ENCODE results near the gene SRPX2.

Gene SRPX2

GRCh38 chrX:100650841-100651240, 6.8 kb downstream of the SRPX2 start:
- no peak for DNase-seq

GRCh38 chrX:100652266-100652665, 8.3 kb downstream of the SRPX2 start:
- DNase-seq, result peak in 3 of 4 experiments; percentile 13 to 40 (median 30)

DNA sequence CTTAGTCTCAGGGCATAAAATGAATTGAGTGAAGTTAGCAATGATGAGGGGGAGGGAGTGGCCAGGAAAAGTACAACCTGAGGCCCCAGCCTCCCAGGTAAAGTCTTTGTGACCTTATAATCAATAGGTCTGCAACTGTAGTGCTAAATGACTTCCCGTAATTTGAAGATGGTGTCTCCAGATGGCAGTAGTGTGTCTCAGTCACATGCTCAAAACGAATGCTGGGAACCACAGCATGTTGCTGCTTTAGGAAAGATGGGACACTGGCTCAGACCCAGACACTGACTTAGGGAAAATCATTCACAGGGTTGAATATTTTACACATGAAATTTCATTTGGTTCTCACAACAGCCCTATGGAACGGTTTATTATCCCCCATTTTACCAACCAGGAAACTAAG, 10.3 kb downstream of the SRPX2 start:
- DNase-seq, result no peak

- peak in 1 of 4 experiments; percentile 22 for DNase-seq
These were observed 15.0 kb downstream of the SRPX2 start for GRCh38 chrX:100658941-100659381.

GRCh38 chrX:100659431-100660137, 15.6 kb downstream of the SRPX2 start:
- DNase-seq, result no peak

- no peak for DNase-seq
These were observed 18.2 kb downstream of the SRPX2 start for GRCh38 chrX:100662170-100662569.

- peak in 3 of 4 experiments; percentile 21 to 57 (median 44) for DNase-seq
These were observed 18.8 kb downstream of the SRPX2 start for GRCh38 chrX:100662796-100663195.

GRCh38 chrX:100663642-100664041, 19.6 kb downstream of the SRPX2 start:
- no peak for DNase-seq

DNA sequence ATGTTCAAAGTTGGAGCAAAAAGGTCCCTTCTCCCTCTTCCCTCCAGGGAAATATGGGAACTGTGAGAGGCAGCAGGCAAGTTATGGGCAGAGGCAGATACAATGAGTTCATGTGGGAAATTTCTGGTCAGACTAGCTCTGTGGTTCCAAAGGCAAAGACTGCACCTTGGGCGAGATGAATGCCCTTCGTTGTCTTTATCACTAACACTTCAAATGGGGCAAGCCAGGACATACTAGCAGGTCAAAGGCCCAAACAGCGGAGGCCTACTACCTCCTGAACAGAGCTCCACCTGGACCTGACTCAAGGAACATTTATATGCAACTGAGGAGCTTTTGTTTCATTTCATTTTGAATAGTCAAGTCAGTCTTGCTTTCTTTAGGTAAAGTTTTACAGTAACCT, 29.0 kb downstream of the SRPX2 start:
- no peak for DNase-seq

- peak; percentile 26 to 51 (median 39) for DNase-seq
These were observed 29.5 kb downstream of the SRPX2 start for GRCh38 chrX:100673397-100673953.

DNA sequence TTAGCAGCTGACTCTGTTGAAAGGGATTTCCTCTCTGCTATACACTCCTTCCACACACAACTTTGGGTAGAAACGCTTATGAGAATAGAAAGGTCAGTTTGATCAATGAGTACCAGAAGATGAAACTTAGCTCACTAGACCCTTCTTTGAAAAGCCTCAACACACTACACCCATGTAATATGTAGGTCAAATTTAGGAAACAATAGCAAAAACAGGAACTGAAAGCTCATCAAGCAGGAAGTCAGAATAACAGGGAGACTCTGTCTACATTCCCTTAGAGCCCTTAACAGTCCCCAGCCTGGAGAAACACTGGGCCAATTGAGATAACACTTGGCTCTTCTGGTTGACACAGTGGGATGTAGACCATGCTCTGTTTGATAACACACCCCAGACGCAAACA, 30.7 kb downstream of the SRPX2 start:
- peak; percentile 8 to 61 (median 38) for DNase-seq

DNA sequence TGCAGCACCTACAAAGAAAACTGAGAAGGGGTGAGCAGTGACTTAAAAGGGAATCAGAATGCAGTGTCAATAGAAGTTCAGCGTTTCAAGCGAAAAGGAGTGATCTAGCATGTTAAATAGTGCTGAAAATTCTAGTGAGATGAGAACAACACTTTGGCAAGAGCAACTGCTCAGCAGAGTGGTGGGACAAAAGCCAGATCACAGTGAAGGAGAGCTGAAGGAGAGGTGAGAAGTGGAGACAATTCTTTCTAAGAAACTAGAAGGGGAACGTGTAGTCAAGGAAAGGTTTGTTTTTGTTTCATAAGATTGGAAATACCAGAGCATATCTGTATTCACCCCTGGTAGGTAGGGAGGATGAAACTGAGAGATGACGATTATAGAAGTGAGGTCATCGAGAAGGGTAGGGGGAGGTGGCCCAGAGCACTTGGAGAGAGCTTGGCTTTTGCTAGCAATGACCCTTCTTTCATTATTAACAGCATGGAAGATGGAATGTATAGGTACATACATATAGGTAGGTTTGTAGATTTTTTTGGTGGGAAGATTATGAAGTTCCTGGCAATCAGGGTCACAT, 33.7 kb downstream of the SRPX2 start:
- DNase-seq, result no peak

DNA sequence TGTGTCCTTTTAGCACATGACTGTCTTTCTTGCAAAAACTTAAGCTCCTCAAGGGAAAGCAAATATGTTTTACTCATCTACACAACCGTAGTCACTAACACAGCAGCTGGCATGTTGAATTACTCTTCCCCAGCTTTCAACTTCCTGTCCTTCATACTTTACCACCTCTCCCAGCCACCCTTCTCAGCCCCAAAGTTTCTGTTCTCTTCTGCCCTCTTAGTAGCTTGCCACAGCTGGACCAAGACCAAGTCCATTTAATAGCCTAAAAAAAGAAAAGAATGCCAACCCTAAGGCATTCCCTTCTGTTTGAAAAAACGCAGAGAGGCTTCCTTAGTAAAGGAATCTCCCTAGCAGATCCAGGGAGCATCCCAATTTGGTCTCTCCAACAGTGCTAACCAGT, 36.8 kb downstream of the SRPX2 start:
- DNase-seq, result no peak

DNA sequence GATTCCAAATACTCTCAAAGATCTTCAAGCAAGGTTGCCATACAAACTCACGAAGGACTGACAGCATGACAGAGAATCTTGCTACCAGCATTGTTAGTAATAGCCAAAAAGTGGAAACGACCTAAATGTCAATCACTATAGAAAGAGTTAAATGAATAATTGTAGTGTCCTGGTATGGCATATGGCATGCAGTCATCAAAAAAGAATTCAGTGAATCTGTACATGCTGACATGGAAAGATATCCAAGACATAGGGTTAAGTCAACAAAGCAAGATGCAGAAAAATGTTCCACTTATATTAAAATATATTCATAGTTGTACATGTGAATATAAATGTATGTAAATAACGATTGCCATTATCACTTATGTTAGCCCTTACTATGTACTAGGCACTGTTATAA, 37.6 kb downstream of the SRPX2 start:
- no peak for DNase-seq

- no peak for DNase-seq
These were observed 38.9 kb downstream of the SRPX2 start for GRCh38 chrX:100682939-100683338.

- peak; percentile 72 to 84 (median 78) for DNase-seq
These were observed 41.4 kb downstream of the SRPX2 start for GRCh38 chrX:100685284-100685996.

DNA sequence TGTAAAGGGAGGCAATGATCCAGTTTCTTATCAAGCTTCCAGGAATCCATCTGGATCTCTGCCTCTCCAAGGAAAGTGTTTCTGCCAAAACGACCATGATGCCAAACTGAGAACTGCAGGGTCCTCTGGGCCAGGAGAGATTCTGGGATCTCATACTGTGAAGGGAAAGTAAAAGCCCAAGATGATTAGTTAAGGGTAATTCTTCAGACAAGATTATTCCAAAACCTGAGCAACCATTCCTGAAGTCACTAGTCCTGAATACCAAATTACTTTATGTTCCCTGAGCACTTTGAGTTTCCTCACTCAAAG, 42.0 kb downstream of the SRPX2 start:
- DNase-seq, result no peak

DNA sequence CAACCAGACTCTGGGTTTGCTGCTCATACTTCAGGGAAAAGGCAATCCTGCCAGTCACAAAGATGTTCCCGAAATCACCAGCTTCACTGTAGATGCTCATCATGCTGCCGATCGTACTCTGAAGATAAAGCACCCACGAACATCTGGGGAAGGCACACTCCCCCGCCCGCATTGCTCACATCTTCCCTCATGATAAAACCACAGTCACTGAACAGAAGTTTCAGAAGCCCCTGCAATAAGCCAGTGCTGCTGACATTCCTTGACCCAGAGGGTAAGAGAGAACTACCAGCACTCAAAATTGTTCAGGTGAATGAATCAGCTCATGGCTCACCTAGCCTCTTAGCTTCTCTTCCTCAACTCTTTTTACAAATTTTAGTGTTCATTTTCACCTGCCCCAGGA, 43.1 kb downstream of the SRPX2 start:
- DNase-seq, result peak; percentile 23 to 43 (median 40)

GRCh38 chrX:100687546-100687945, 43.5 kb downstream of the SRPX2 start:
- peak; percentile 12 to 53 (median 45) for DNase-seq

DNA sequence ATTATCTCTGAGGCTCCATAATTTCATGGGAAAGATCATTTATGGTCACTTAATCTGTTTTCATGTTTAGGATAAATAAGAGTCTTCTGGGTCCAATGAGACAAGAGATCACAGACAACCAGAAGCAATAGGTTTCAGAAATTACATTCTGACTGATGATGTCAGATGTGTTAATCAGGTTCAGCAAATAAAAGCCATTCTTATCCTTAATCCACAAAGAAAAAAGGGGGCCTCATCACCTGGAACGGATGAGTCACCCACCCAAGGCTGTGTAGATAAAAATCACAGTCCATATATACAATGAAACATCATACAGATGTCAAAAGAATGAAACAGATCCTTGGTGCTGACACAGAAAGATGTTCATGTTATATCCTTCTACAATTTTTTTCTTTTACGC, 51.3 kb downstream of the SRPX2 start:
- no peak for DNase-seq

GRCh38 chrX:100695991-100696390, 52.0 kb downstream of the SRPX2 start:
- no peak for DNase-seq

GRCh38 chrX:100696699-100697351, 52.8 kb downstream of the SRPX2 start:
- no peak for DNase-seq

DNA sequence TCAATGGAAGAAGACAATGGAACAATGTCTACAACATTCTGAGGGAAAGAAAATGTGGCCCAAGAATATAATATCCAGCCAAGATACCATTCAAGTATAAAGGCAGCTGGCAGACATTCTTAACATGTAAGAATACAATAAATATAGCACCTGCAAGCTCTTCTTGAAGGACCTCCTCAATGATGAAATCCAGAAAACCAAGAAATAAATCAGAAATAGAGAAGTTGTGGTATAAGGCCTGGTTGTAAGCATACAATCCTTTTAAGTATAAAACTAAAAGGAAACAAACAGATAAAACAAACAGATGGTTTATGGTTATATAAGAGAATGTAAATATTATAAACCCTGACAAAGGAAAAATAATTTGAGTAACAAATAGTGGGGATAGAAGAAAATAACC, 54.6 kb downstream of the SRPX2 start:
- peak in 2 of 4 experiments; percentile 16 to 17 for DNase-seq

Measured in suppressor macrophage (primary cell).